BE2C (cell line): ENCODE results near the gene ECE1.

Experiments
- DNase-seq: peaks from one replicate; pipeline ENCODE4 v3.0.0-alpha.2; 2020
- H3K27me3 ChIP-seq: fragments of 250-450 bp; sonication (Bioruptor Pico); 2 replicates; pipeline ENCODE4 v1.5.1; 2020; ENCODE audit warnings: mild to moderate bottlenecking
- H3K36me3 ChIP-seq: fragments of 250-450 bp; sonication (Bioruptor Pico); 2 replicates; pipeline ENCODE4 v1.5.1; 2020; ENCODE audit warnings: mild to moderate bottlenecking
- H3K4me1 ChIP-seq: fragments of 250-450 bp; sonication (Bioruptor Pico); 2 replicates; pipeline ENCODE4 v1.5.1; 2020
- H3K4me3 ChIP-seq: 2 replicates; pipeline ENCODE4 v1.5.1; 2011; ENCODE audit warnings: low read depth, low read length
- H3K9me3 ChIP-seq: fragments of 250-450 bp; sonication (Bioruptor Pico); 2 replicates; pipeline ENCODE4 v1.5.1; 2020
- CTCF ChIP-seq: IDR thresholded peaks from 2 replicates; pipeline ENCODE4 v1.5.1; 2012; ENCODE audit warnings: mild to moderate bottlenecking, low read depth, low read length

Gene ECE1

GRCh38 chr1:21307210-21307609 lies 16.9 kb upstream of the ECE1 start:
- no peaks in the 10 kb centered on the region for H3K9me3 ChIP-seq
- peaks cover 42% of the 10 kb centered on the region for H3K4me1 ChIP-seq
- DNase-seq: no peak
- no peak for TF ChIP-seq CTCF
- H3K36me3 ChIP-seq: no peaks in the 10 kb centered on the region; the same call in 1 of the 2 replicates
- H3K4me3 ChIP-seq: no peak overlapping the region
- no peaks in the 10 kb centered on the region for H3K27me3 ChIP-seq

- no peak overlapping the region for H3K4me3 ChIP-seq
- H3K4me1 ChIP-seq: peaks cover 41% of the 10 kb centered on the region
- H3K36me3 ChIP-seq: no peaks in the 10 kb centered on the region; the same call in 1 of the 2 replicates
- TF ChIP-seq CTCF: no peak
- no peak for DNase-seq
- H3K27me3 ChIP-seq: no peaks in the 10 kb centered on the region
- H3K9me3 ChIP-seq: no peaks in the 10 kb centered on the region
Measured at GRCh38 chr1:21305900-21306189, 15.6 kb upstream of the ECE1 start.

GRCh38 chr1:21305155-21305899 lies 15.1 kb upstream of the ECE1 start:
- peaks cover 36% of the 10 kb centered on the region for H3K4me1 ChIP-seq

GRCh38 chr1:21304488-21304887 lies 14.2 kb upstream of the ECE1 start:
- DNase-seq: no peak
- no peaks in the 10 kb centered on the region for H3K9me3 ChIP-seq
- H3K4me1 ChIP-seq: peaks cover 36% of the 10 kb centered on the region
- TF ChIP-seq CTCF: no peak
- H3K4me3 ChIP-seq: no peak overlapping the region
- no peaks in the 10 kb centered on the region for H3K27me3 ChIP-seq
- H3K36me3 ChIP-seq: no peaks in the 10 kb centered on the region; the same call in 1 of the 2 replicates

More at GRCh38 chr1:21305155-21305899, 15.1 kb upstream of the ECE1 start:
- no peak for TF ChIP-seq CTCF
- Histone ChIP-seq H3K4me3 (no peak overlapping the region), H3K36me3 (no peaks in the 10 kb centered on the region; the same call in 1 of the 2 replicates), H3K9me3 (no peaks in the 10 kb centered on the region), H3K27me3 (no peaks in the 10 kb centered on the region)
- no peak for DNase-seq

- Histone ChIP-seq H3K27me3 (no peaks in the 10 kb centered on the region), H3K4me3 (no peak overlapping the region), H3K9me3 (no peaks in the 10 kb centered on the region), H3K4me1 (peaks cover 27% of the 10 kb centered on the region), H3K36me3 (no peaks in the 10 kb centered on the region)
- DNase-seq: peak; percentile 47
- peak; percentile 40 for TF ChIP-seq CTCF
Measured at GRCh38 chr1:21302747-21303715, 12.8 kb upstream of the ECE1 start.
